ENCODE results near the gene SSU72. TPM values are rescaled to one million over a fixed set of nuclear protein-coding genes. Genes with fewer than 3 reads are reported as not detected.

Gene SSU72
- total RNA-seq, 1 experiment from 2014 or later: 104 TPM

GRCh38 chr1:1544544-1544943 lies 30.1 kb downstream of the SSU72 start:
- Mint-ChIP-seq H3K9me3 (ENCODE audit: unreplicated experiment) (no peaks in the 10 kb centered on the region), H3K36me3 (ENCODE audit: insufficient read depth, unreplicated experiment) (peaks cover 43% of the 10 kb centered on the region), H3K27me3 (ENCODE audit: insufficient read depth, unreplicated experiment) (no peaks in the 10 kb centered on the region), H3K27ac (ENCODE audit: low read depth, unreplicated experiment) (no peak overlapping the region), H3K4me1 (ENCODE audit: insufficient read depth, unreplicated experiment) (no peaks in the 10 kb centered on the region), H3K4me3 (ENCODE audit: unreplicated experiment) (no peak overlapping the region)
- no peak for DNase-seq (ENCODE audit: unreplicated experiment)
- TF ChIP-seq CTCF (IDR thresholded peaks at IDR 0.05; ENCODE audit: unreplicated experiment): no peak
- ChIA-PET CTCF (interaction anchor here (0.6 kb wide), 1 partner anchor 15 kb away, joined by 3 read pairs; no protein-coding TSS in a partner anchor), POLR2A (no interaction called here)
- intact Hi-C loops (cut with micrococcal nuclease): no loop called here
- BruUV-seq (replicated peaks): no TSS peak

- no peaks in the 10 kb centered on the region for H3K9me3 Mint-ChIP-seq (ENCODE audit: unreplicated experiment)
- TF ChIP-seq CTCF (IDR thresholded peaks at IDR 0.05; ENCODE audit: unreplicated experiment): no peak
- no peaks in the 10 kb centered on the region for H3K4me1 Mint-ChIP-seq (ENCODE audit: insufficient read depth, unreplicated experiment)
- POLR2A ChIA-PET: no interaction called here
- H3K4me3 Mint-ChIP-seq (ENCODE audit: unreplicated experiment): no peak overlapping the region
- peaks cover 47% of the 10 kb centered on the region for H3K36me3 Mint-ChIP-seq (ENCODE audit: insufficient read depth, unreplicated experiment)
- no peak for DNase-seq (ENCODE audit: unreplicated experiment)
- CTCF ChIA-PET: no interaction called here
- intact Hi-C loops (cut with micrococcal nuclease): no loop called here
- H3K27ac Mint-ChIP-seq (ENCODE audit: low read depth, unreplicated experiment): no peak overlapping the region
- no peaks in the 10 kb centered on the region for H3K27me3 Mint-ChIP-seq (ENCODE audit: insufficient read depth, unreplicated experiment)
- BruUV-seq (replicated peaks): no TSS peak
These were observed 31.0 kb downstream of the SSU72 start for GRCh38 chr1:1543706-1544099.

DNA sequence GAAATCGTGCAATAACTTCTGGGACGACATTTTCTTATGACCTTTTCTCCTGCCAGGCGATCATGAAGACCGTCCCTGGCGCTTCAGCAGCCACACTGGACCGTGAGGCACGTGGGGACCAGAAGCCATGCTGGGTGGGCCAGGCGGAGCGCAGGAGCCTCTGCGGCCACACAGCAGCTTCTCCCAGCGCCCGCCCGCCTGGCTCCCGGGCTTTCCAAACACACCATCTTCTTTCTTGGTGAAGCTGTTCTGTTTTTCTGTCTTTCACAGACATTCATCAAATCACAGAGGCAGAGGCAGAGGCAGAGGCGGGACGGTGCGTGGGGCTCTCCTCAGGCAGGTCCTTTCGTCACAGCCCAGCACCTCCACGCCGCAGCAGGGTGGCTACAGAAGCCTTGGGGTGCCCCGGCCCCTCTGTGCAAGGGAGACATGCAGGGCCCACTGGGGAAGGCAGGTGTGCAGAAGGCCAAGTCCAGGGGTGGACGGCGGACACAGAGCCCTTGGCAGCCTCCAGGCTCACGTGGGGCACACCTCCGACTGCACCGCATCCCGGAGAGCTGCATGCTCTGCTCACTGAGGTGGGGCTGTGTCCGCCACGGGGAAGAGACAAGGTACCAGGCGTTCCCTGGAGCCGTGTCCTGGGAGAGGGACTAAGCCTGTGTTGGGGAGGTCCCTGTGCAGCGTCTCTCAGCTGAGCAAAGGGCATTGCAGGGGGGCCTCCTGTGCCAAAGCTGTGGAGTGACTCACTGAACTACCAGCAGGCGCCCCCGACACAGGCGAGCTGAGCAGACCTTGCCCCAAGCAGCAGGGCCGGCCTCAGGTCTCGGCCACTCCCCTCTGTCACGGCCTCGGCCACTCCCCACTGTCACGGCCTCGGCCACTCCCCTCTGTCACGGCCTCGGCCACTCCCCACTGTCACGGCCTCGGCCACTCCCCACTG lies 31.6 kb downstream of the SSU72 start:
- POLR2A ChIA-PET: interaction anchor here (0.7 kb wide), 1 partner anchor 295 kb away, joined by 3 read pairs; no protein-coding TSS in a partner anchor
- intact Hi-C loops (cut with micrococcal nuclease): no loop called here
- Mint-ChIP-seq H3K4me3 (ENCODE audit: unreplicated experiment) (no peak overlapping the region), H3K4me1 (ENCODE audit: insufficient read depth, unreplicated experiment) (no peaks in the 10 kb centered on the region), H3K36me3 (ENCODE audit: insufficient read depth, unreplicated experiment) (peaks cover 50% of the 10 kb centered on the region), H3K9me3 (ENCODE audit: unreplicated experiment) (no peaks in the 10 kb centered on the region), H3K27ac (ENCODE audit: low read depth, unreplicated experiment) (no peak overlapping the region), H3K27me3 (ENCODE audit: insufficient read depth, unreplicated experiment) (no peaks in the 10 kb centered on the region)
- no TSS peak for BruUV-seq (replicated peaks)
- no peak for TF ChIP-seq CTCF (IDR thresholded peaks at IDR 0.05; ENCODE audit: unreplicated experiment)
- no peak for DNase-seq (ENCODE audit: unreplicated experiment)
- CTCF ChIA-PET: no interaction called here

DNA sequence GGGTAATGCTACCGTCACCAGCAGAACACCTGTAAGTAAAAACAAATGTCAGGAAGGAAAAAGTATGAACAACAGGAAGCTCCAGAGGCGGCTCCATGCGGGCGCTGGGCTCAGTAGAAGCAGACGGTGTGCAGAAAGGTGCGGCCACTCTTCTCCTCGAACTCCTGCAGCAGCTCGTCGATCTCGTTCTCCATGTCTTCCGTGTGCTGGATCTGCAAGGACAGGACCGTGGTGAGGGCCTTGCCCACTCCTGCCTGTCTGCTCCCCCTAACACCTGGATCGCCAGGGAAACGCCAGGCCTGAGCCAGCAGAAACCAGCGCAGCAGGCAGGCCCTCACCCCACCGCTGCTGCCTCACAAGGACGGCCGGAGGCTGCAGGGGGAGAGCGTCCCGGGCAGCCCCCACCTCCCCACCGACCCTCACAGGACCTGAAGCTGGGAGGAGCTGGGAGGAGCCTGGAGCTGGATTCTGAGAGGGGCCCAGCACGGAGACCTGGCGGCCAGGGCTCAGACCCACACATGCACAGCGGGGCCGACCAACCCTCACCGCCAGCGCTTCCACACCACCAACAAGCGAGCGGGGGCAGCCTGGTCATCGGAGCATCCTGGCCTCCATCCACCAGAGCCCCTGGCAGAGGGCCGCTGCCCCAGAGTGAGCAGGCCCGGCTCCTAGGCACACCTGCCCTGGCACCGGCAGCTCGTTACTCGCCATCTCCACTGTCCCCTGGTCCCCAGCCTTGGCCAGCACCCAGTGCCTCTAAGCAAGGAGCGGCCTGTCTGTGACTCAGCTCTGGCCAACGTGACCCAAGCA lies 32.5 kb downstream of the SSU72 start:
- intact Hi-C loops (cut with micrococcal nuclease): no loop called here
- no TSS peak for BruUV-seq (replicated peaks)
- Mint-ChIP-seq H3K27me3 (ENCODE audit: insufficient read depth, unreplicated experiment) (no peaks in the 10 kb centered on the region), H3K4me3 (ENCODE audit: unreplicated experiment) (no peak overlapping the region), H3K27ac (ENCODE audit: low read depth, unreplicated experiment) (no peak overlapping the region), H3K9me3 (ENCODE audit: unreplicated experiment) (no peaks in the 10 kb centered on the region), H3K36me3 (ENCODE audit: insufficient read depth, unreplicated experiment) (peaks cover 46% of the 10 kb centered on the region), H3K4me1 (ENCODE audit: insufficient read depth, unreplicated experiment) (no peaks in the 10 kb centered on the region)
- ChIA-PET CTCF (no interaction called here), POLR2A (interaction anchor here (0.7 to 1.2 kb wide), 2 partner anchors 10 to 296 kb away, joined by 3 read pairs; no protein-coding TSS in a partner anchor)
- DNase-seq (ENCODE audit: unreplicated experiment): no peak
- no peak for TF ChIP-seq CTCF (IDR thresholded peaks at IDR 0.05; ENCODE audit: unreplicated experiment)
